ENCODE measurements around the gene HEXA. TPM values are rescaled to one million over a fixed set of nuclear protein-coding genes. Genes with fewer than 3 reads are reported as not detected.
A peak's percentile ranks its signal among the peaks of the same experiment; 100 is the strongest.

The HEXA gene
- total and polyA plus RNA-seq, 9 of the 15 experiments (the other 6 are each of a cell fraction or from before 2014, with no cell fraction given) = 22.2 to 136 (median 68.9) TPM

DNA sequence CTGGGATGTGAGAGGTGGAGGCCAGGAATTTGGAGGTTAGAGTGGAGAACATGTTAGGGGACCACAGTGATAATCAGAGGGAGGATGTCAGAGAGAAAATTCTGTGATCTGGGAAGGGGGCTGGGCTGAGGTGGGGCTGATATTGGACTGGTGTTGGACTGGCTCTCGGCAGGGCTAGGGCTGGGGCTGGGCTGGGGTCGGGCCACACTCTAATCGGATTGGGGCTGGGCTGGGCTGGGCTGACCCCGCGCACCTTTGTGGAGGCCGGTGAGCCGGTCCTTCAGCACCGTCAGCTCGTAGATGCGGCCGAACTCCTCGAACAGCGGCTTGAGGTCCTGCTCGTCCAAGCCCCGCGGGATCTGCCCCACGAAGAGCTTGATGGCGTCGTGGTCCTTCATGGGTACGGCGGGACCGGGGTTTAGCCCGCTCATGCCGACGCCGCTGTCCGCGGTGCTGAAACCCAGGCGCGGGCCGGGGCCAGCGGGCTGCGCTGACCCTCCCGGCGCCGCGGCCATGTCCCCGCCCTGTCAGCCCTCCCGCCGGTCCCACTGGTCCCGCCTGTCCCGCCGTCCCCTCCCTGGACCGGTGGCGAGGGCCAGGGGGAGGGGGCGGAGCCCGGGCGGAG, 56.3 kb downstream of the HEXA start (continued):
- TF ChIP-seq STAG1 (CRISPR knock-in tag; IDR thresholded peaks at IDR 0.05; ENCODE audit: borderline replicate concordance) (peak; percentile 72), KLF10 (CRISPR knock-in tag; IDR thresholded peaks at IDR 0.05) (no peak), TBL1XR1 (IDR thresholded peaks at IDR 0.05; ENCODE audit: low read length in 2 of 2) (no peak), FOSL1 (tag; conservative IDR thresholded peaks at IDR 0.05) (no peak), HOMEZ (CRISPR knock-in tag; IDR thresholded peaks at IDR 0.05) (no peak), ZNF280B (CRISPR knock-in tag; IDR thresholded peaks at IDR 0.05) (no peak), ZZZ3 (IDR thresholded peaks at IDR 0.05) (no peak), TAL1 (IDR thresholded peaks at IDR 0.05) (no peak), ESRRA (IDR thresholded peaks at IDR 0.05; ENCODE audit: borderline replicate concordance, low read depth) (no peak), DACH1 (IDR thresholded peaks at IDR 0.05; ENCODE audit: partially characterized antibody) (no peak), ARID1B (IDR thresholded peaks at IDR 0.05) (no peak), ZNF143 (CRISPR knock-in tag; IDR thresholded peaks at IDR 0.05) (no peak; the same call in 1 of the 2 replicates), CCNT2 (IDR thresholded peaks at IDR 0.05; ENCODE audit: borderline replicate concordance, extremely low read depth, insufficient read length, low read depth, low read length) (peak; percentile 14), FOXJ3 (CRISPR knock-in tag; IDR thresholded peaks at IDR 0.05) (no peak)
- TF ChIP-seq, protein P1, sequence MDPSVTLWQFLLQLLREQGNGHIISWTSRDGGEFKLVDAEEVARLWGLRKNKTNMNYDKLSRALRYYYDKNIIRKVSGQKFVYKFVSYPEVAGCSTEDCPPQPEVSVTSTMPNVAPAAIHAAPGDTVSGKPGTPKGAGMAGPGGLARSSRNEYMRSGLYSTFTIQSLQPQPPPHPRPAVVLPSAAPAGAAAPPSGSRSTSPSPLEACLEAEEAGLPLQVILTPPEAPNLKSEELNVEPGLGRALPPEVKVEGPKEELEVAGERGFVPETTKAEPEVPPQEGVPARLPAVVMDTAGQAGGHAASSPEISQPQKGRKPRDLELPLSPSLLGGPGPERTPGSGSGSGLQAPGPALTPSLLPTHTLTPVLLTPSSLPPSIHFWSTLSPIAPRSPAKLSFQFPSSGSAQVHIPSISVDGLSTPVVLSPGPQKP (CRISPR knock-in tag; IDR thresholded peaks at IDR 0.05) = no peak
- TF ChIP-seq, protein P2, sequence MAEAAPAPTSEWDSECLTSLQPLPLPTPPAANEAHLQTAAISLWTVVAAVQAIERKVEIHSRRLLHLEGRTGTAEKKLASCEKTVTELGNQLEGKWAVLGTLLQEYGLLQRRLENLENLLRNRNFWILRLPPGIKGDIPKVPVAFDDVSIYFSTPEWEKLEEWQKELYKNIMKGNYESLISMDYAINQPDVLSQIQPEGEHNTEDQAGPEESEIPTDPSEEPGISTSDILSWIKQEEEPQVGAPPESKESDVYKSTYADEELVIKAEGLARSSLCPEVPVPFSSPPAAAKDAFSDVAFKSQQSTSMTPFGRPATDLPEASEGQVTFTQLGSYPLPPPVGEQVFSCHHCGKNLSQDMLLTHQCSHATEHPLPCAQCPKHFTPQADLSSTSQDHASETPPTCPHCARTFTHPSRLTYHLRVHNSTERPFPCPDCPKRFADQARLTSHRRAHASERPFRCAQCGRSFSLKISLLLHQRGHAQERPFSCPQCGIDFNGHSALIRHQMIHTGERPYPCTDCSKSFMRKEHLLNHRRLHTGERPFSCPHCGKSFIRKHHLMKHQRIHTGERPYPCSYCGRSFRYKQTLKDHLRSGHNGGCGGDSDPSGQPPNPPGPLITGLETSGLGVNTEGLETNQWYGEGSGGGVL (CRISPR knock-in tag; IDR thresholded peaks at IDR 0.05) = no peak
- TF ChIP-seq, protein P3, sequence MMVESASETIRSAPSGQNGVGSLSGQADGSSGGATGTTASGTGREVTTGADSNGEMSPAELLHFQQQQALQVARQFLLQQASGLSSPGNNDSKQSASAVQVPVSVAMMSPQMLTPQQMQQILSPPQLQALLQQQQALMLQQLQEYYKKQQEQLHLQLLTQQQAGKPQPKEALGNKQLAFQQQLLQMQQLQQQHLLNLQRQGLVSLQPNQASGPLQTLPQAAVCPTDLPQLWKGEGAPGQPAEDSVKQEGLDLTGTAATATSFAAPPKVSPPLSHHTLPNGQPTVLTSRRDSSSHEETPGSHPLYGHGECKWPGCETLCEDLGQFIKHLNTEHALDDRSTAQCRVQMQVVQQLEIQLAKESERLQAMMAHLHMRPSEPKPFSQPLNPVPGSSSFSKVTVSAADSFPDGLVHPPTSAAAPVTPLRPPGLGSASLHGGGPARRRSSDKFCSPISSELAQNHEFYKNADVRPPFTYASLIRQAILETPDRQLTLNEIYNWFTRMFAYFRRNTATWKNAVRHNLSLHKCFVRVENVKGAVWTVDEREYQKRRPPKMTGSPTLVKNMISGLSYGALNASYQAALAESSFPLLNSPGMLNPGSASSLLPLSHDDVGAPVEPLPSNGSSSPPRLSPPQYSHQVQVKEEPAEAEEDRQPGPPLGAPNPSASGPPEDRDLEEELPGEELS (CRISPR knock-in tag; IDR thresholded peaks at IDR 0.05; ENCODE audit: borderline replicate concordance) = peak; percentile 97; the same call in 1 of the 2 replicates
- TF ChIP-seq, protein P4, sequence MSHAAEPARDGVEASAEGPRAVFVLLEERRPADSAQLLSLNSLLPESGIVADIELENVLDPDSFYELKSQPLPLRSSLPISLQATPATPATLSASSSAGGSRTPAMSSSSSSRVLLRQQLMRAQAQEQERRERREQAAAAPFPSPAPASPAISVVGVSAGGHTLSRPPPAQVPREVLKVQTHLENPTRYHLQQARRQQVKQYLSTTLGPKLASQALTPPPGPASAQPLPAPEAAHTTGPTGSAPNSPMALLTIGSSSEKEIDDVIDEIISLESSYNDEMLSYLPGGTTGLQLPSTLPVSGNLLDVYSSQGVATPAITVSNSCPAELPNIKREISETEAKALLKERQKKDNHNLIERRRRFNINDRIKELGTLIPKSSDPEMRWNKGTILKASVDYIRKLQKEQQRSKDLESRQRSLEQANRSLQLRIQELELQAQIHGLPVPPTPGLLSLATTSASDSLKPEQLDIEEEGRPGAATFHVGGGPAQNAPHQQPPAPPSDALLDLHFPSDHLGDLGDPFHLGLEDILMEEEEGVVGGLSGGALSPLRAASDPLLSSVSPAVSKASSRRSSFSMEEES (CRISPR knock-in tag; IDR thresholded peaks at IDR 0.05) = no peak
